LHCN-M2 (cell line): ENCODE measurements around the gene LPP. TPM values are rescaled to one million over a fixed set of nuclear protein-coding genes. Genes with fewer than 3 reads are reported as not detected.
"Not testable (repeated sequence)": the region's sequence is repeated elsewhere in the genome, so short reads cannot be mapped to it uniquely, and the experiment has no call there.

Source experiments
- DNase-seq: peaks from one replicate; pipeline ENCODE4 v3.0.0-alpha.2; 2012; ENCODE audit warnings: low read depth
- total RNA-seq: library from RNA; depleted of rRNA; stranded (reverse); fragments of >200 nt; gene quantifications from 2 replicates; pipeline ENCODE4 v1.2.3, GENCODE V29; 2014

The LPP gene
- total RNA-seq, 1 experiment from 2014 or later, result 39.7 TPM

GRCh38 chr3:188700501-188700900 is 546.5 kb downstream of the LPP start:
- DNase-seq, result no peak

- no peak for DNase-seq
Measured at GRCh38 chr3:188700918-188701317, 547.0 kb downstream of the LPP start.

GRCh38 chr3:188701485-188701969 is 547.6 kb downstream of the LPP start:
- DNase-seq, result no peak

- DNase-seq, result not testable (repeated sequence)
Measured at GRCh38 chr3:188702028-188702427, 548.1 kb downstream of the LPP start.

GRCh38 chr3:188706176-188706575 is 552.2 kb downstream of the LPP start:
- peak; percentile 44 for DNase-seq

- no peak for DNase-seq
Measured at GRCh38 chr3:188706599-188706998, 552.6 kb downstream of the LPP start.

GRCh38 chr3:188707381-188708288 is 553.7 kb downstream of the LPP start:
- no peak for DNase-seq

GRCh38 chr3:188711881-188712247 is 557.9 kb downstream of the LPP start:
- DNase-seq, result no peak

GRCh38 chr3:188712248-188712924 is 558.4 kb downstream of the LPP start:
- DNase-seq, result peak; percentile 54

GRCh38 chr3:188712991-188713390 is 559.0 kb downstream of the LPP start:
- no peak for DNase-seq

- DNase-seq, result no peak
Measured at GRCh38 chr3:188719545-188719944, 565.6 kb downstream of the LPP start.

GRCh38 chr3:188720215-188720614 is 566.3 kb downstream of the LPP start:
- DNase-seq, result no peak

- DNase-seq, result peak; percentile 64
Measured at GRCh38 chr3:188720636-188721035, 566.7 kb downstream of the LPP start.

GRCh38 chr3:188721312-188721711 is 567.4 kb downstream of the LPP start:
- no peak for DNase-seq

- no peak for DNase-seq
Measured at GRCh38 chr3:188721990-188722389, 568.0 kb downstream of the LPP start.

GRCh38 chr3:188722963-188723362 is 569.0 kb downstream of the LPP start:
- no peak for DNase-seq

GRCh38 chr3:188727052-188727451 is 573.1 kb downstream of the LPP start:
- no peak for DNase-seq

- no peak for DNase-seq
Measured at GRCh38 chr3:188728371-188728896, 574.5 kb downstream of the LPP start.

GRCh38 chr3:188729422-188729821 is 575.5 kb downstream of the LPP start:
- DNase-seq, result no peak

- DNase-seq, result peak; percentile 57
Measured at GRCh38 chr3:188734395-188734794, 580.4 kb downstream of the LPP start.

- no peak for DNase-seq
Measured at GRCh38 chr3:188739511-188739910, 585.6 kb downstream of the LPP start.

GRCh38 chr3:188740010-188740409 is 586.1 kb downstream of the LPP start:
- no peak for DNase-seq
